ENCODE data around the gene CACNG5. TPM values are rescaled to one million over a fixed set of nuclear protein-coding genes. Genes with fewer than 3 reads are reported as not detected.

Gene CACNG5
- total and polyA plus RNA-seq, 4 donors = not detected

DNA sequence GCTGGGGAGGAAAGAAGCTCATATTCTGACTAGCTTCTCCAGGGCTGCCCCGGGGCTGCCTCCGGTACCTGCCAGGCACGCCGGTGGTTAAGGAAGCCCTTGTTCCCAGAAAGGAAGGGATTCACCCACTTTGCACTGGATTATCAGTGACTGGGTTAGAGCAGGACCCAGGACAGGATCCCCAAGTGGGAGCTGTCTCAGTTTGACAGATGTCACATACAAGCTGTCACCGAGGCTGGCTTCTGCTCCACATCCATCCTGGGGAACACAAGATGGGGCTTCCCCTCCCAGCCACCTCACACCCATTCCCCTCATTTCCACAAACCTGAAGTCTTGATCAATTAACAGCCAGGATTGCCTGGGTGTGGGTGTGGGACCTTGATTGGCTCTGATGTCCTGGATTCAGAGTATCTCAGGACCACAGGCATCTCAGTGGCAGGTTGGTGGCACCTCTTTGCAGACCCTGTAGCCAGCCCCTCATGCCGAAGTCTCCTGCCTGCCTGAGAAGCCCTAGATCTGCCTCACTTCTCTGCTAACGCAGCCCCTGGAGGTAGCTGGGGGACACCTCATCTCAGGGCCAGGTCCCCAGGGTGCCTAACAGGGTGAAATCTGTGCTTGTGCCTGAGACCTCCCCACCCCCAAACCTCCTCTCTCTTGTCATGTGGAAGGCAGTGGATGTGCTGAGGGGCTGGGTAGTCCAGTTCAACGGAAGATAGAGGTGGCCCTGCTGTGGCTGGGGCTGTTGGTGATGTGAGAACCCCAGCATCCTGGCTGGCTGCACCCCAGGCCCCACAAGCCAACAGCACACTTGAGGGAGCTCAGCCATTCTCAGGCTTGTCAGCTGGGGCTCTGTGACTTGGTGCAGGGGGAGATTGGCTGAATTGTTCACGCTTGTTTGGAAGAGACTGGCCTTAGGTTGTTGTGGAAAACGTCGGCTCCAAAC is 1.4 kb downstream of the CACNG5 start:
- TF ChIP-seq SP1 (IDR thresholded peaks at IDR 0.05) (no peak), FOXA1 (IDR thresholded peaks at IDR 0.05) (no peak), JUND (IDR thresholded peaks at IDR 0.05) (no peak), NR2F2 (IDR thresholded peaks at IDR 0.05) (no peak), FOXA2 (IDR thresholded peaks at IDR 0.05) (no peak), RAD21 (IDR thresholded peaks at IDR 0.05) (no peak), HNF4G (IDR thresholded peaks at IDR 0.05) (no peak), EGR1 (IDR thresholded peaks at IDR 0.05; ENCODE audit: low read depth in 2 of 2) (no peak), HNF4A (conservative IDR thresholded peaks at IDR 0.05) (no peak), GABPA (IDR thresholded peaks at IDR 0.05 in 1 of 2, conservative IDR thresholded peaks at IDR 0.05 in 1 of 2) (no peak), YY1 (IDR thresholded peaks at IDR 0.05) (no peak), TAF1 (conservative IDR thresholded peaks at IDR 0.05) (no peak)
- TF ChIP-seq, protein P1, sequence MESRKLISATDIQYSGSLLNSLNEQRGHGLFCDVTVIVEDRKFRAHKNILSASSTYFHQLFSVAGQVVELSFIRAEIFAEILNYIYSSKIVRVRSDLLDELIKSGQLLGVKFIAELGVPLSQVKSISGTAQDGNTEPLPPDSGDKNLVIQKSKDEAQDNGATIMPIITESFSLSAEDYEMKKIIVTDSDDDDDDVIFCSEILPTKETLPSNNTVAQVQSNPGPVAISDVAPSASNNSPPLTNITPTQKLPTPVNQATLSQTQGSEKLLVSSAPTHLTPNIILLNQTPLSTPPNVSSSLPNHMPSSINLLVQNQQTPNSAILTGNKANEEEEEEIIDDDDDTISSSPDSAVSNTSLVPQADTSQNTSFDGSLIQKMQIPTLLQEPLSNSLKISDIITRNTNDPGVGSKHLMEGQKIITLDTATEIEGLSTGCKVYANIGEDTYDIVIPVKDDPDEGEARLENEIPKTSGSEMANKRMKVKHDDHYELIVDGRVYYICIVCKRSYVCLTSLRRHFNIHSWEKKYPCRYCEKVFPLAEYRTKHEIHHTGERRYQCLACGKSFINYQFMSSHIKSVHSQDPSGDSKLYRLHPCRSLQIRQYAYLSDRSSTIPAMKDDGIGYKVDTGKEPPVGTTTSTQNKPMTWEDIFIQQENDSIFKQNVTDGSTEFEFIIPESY (IDR thresholded peaks at IDR 0.05) = no peak
- TF ChIP-seq, protein P2, sequence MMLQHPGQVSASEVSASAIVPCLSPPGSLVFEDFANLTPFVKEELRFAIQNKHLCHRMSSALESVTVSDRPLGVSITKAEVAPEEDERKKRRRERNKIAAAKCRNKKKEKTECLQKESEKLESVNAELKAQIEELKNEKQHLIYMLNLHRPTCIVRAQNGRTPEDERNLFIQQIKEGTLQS (IDR thresholded peaks at IDR 0.05) = no peak
- TF ChIP-seq, protein P3, sequence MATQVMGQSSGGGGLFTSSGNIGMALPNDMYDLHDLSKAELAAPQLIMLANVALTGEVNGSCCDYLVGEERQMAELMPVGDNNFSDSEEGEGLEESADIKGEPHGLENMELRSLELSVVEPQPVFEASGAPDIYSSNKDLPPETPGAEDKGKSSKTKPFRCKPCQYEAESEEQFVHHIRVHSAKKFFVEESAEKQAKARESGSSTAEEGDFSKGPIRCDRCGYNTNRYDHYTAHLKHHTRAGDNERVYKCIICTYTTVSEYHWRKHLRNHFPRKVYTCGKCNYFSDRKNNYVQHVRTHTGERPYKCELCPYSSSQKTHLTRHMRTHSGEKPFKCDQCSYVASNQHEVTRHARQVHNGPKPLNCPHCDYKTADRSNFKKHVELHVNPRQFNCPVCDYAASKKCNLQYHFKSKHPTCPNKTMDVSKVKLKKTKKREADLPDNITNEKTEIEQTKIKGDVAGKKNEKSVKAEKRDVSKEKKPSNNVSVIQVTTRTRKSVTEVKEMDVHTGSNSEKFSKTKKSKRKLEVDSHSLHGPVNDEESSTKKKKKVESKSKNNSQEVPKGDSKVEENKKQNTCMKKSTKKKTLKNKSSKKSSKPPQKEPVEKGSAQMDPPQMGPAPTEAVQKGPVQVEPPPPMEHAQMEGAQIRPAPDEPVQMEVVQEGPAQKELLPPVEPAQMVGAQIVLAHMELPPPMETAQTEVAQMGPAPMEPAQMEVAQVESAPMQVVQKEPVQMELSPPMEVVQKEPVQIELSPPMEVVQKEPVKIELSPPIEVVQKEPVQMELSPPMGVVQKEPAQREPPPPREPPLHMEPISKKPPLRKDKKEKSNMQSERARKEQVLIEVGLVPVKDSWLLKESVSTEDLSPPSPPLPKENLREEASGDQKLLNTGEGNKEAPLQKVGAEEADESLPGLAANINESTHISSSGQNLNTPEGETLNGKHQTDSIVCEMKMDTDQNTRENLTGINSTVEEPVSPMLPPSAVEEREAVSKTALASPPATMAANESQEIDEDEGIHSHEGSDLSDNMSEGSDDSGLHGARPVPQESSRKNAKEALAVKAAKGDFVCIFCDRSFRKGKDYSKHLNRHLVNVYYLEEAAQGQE (IDR thresholded peaks at IDR 0.05) = no peak
- H3K9me3 ChIP-seq (ENCODE audit: control insufficient read depth in 4 of 4, low read length in 3 of 4) = no peaks in the 10 kb centered on the region
- peaks cover 0 to 5% (median 3%) of the 10 kb centered on the region in 4 donors for H3K27me3 ChIP-seq (ENCODE audit: control insufficient read depth in 4 of 4, insufficient read depth in 4 of 4, low read length in 3 of 4)
- no peaks in the 10 kb centered on the region for H3K36me3 ChIP-seq (ENCODE audit: control insufficient read depth in 4 of 4, insufficient read depth in 3 of 4, low read depth in 1 of 4, low read length in 3 of 4)
- no peak overlapping the region for H3K27ac ChIP-seq (ENCODE audit: low read depth in 1 of 2, low read length in 2 of 2)
- WGBS = 70% methylated on average over 11 of the region's 11 CpGs
- H3K4me3 ChIP-seq (ENCODE audit: low read depth in 1 of 3, low read length in 3 of 3) = no peak overlapping the region
- no peaks in the 10 kb centered on the region for H3K4me1 ChIP-seq (ENCODE audit: control insufficient read depth in 4 of 4, insufficient read depth in 4 of 4, low read length in 3 of 4)
- no peak overlapping the region for H3K9ac ChIP-seq (ENCODE audit: low read depth in 1 of 2, low read length in 2 of 2)
- no peak for DNase-seq (ENCODE audit: low spot score)

DNA sequence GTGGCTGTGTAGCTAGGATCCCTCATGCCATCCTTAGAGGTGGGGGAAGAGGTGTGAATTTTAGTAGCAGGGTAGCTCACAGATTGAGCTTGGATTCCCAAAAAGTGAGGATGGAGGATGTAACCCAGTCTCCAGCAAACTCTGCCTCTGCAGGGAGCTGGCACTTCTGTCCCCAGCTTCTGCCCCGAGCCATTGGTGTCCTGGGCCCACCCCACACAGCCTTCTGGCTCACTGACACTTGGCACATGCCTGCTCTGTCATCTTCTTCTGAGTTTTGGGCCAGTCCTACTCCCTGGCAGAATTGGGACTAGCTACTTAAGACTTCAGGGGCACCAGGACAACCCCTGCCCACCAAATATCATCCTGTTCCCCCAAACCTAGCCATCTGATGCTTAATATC is 2.3 kb downstream of the CACNG5 start:
- H3K4me3 ChIP-seq (ENCODE audit: low read depth in 1 of 3, low read length in 3 of 3) = no peak overlapping the region
- H3K9ac ChIP-seq (ENCODE audit: low read depth in 1 of 2, low read length in 2 of 2) = no peak overlapping the region
- no peaks in the 10 kb centered on the region for H3K9me3 ChIP-seq (ENCODE audit: control insufficient read depth in 4 of 4, low read length in 3 of 4)
- TF ChIP-seq TAF1 (conservative IDR thresholded peaks at IDR 0.05) (no peak), JUND (IDR thresholded peaks at IDR 0.05) (no peak), FOXA1 (IDR thresholded peaks at IDR 0.05) (no peak), GABPA (IDR thresholded peaks at IDR 0.05 in 1 of 2, conservative IDR thresholded peaks at IDR 0.05 in 1 of 2) (no peak), NR2F2 (IDR thresholded peaks at IDR 0.05) (no peak), YY1 (IDR thresholded peaks at IDR 0.05) (no peak)
- TF ChIP-seq, protein P1 (IDR thresholded peaks at IDR 0.05) = no peak
- 83% methylated on average over 1 of the region's 1 CpG for WGBS
- no peak overlapping the region for H3K27ac ChIP-seq (ENCODE audit: low read depth in 1 of 2, low read length in 2 of 2)
- no peak for DNase-seq (ENCODE audit: low spot score)
- H3K27me3 ChIP-seq (ENCODE audit: control insufficient read depth in 4 of 4, insufficient read depth in 4 of 4, low read length in 3 of 4) = peaks cover 0 to 5% (median 3%) of the 10 kb centered on the region in 4 donors
- no peaks in the 10 kb centered on the region for H3K36me3 ChIP-seq (ENCODE audit: control insufficient read depth in 4 of 4, insufficient read depth in 3 of 4, low read depth in 1 of 4, low read length in 3 of 4)
- no peaks in the 10 kb centered on the region for H3K4me1 ChIP-seq (ENCODE audit: control insufficient read depth in 4 of 4, insufficient read depth in 4 of 4, low read length in 3 of 4)
